Measurements from ENCODE around the gene SNRNP27.

The SNRNP27 gene

DNA sequence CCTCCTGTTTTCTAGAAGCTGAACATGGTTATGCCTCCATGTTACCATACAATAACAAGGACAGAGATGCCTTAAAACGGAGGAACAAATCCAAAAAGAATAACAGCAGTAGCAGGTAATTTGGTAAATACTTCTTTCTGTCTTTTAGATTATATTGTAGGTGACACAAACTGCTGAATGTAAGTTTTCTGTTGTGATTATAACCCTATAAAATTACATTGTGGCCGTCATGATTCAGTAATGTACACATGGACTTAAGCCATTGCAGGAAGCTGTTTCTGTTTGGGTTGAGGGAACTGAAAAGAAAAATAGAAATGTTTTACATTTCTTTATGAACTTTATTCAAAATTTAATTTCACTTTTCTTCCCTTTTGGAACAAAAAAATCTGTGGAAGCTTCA is 22.4 kb downstream of the SNRNP27 start:
- DNase-seq (ENCODE audit: low spot score) = no peak

- peak; percentile 64 for DNase-seq (ENCODE audit: low spot score)
These were observed 24.1 kb downstream of the SNRNP27 start for GRCh38 chr2:69917852-69918251.

- no peak for DNase-seq (ENCODE audit: low spot score)
These were observed 24.6 kb downstream of the SNRNP27 start for GRCh38 chr2:69918401-69918800.

- DNase-seq (ENCODE audit: low spot score) = no peak
These were observed 29.4 kb downstream of the SNRNP27 start for GRCh38 chr2:69923116-69923515.

DNA sequence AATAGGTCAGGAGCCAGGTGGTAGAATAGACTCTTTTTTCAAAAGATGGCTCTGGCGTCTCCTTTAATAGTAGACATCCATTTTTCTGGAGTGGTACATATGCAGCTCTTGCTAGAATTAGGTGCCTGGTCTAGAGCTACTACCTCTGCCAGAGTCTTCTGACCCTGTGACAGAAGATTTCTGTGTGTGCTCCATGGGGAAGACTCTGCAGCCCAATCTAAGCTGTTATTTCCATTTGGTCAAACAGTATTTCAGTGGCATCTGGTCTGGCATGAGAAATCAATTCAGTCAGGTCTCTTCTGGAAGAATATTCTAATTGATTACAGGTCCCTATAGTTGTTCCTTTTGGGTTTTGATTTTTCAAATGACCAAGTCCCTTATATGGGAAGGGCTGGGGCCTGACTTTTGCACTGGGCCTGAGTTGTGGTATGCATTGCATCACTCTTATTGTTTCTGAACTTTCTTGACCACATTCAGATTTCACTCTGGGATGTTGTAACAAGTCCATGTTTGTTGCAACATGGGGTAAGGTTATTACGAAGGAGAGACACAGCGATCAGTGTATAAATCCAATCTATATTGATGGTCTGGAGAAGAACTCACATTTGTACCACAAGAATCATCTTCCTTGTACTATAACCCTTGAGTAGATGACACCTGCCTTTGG is 33.2 kb downstream of the SNRNP27 start:
- DNase-seq (ENCODE audit: low spot score) = no peak

GRCh38 chr2:69931832-69932595 is 38.3 kb downstream of the SNRNP27 start:
- no peak for DNase-seq (ENCODE audit: low spot score)

DNA sequence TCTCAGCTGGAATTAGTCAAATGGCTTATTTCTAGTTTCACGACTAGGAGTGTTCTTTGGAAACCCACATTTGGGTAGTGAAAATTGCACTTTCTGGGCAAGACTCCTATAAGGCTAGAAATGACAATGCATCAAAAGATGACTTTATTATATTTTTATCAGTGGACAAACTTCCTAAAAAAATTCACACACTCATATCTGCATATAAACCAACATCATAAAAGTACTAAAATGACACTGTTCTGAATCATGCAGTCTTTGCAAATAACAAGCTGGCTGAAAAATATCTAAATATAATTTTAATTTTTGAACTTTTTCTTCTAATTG is 38.8 kb downstream of the SNRNP27 start:
- no peak for DNase-seq (ENCODE audit: low spot score)

GRCh38 chr2:69933254-69933828 is 39.6 kb downstream of the SNRNP27 start:
- no peak for DNase-seq (ENCODE audit: low spot score)

GRCh38 chr2:69933839-69934613 is 40.3 kb downstream of the SNRNP27 start:
- peak; percentile 85 for DNase-seq (ENCODE audit: low spot score)

GRCh38 chr2:69934614-69934908 is 40.8 kb downstream of the SNRNP27 start:
- no peak for DNase-seq (ENCODE audit: low spot score)

- no peak for DNase-seq (ENCODE audit: low spot score)
These were observed 41.3 kb downstream of the SNRNP27 start for GRCh38 chr2:69935011-69935410.

GRCh38 chr2:69936906-69937305 is 43.1 kb downstream of the SNRNP27 start:
- DNase-seq (ENCODE audit: low spot score) = no peak

DNA sequence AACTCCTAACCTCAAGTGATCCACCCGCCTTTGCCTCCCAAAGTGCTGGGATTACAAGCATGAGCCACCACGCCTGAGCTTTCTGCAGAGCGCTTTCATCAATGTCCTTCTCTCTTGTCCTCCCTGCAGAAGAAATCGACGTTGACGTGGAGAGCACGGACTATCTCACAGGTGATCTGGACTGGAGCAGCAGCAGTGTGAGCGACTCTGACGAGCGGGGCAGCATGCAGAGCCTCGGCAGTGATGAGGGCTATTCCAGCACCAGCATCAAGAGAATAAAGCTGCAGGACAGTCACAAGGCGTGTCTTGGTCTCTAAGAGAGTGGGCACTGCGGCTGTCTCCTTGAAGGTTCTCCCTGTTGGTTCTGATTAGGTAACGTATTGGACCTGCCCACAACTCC is 44.2 kb downstream of the SNRNP27 start:
- no peak for DNase-seq (ENCODE audit: low spot score)

DNA sequence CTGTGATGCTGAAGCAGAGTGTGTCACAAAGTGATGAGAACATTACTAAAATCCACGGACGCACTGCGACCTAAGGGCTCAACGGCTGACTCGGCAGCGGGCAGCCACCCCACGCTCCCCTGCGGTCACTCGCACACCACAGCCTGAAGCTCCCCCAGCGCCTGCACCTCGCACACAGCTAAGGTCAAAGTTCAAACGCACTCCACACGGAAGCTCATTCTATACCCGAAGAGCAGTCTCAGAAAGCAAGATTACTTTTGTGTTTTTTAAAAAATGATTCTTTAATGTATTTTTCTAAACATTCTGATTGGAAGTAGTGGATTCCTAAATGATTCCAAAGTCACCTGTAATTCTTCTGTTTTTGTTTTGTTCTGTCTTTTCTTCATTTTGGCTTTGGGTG is 46.0 kb downstream of the SNRNP27 start:
- no peak for DNase-seq (ENCODE audit: low spot score)

DNA sequence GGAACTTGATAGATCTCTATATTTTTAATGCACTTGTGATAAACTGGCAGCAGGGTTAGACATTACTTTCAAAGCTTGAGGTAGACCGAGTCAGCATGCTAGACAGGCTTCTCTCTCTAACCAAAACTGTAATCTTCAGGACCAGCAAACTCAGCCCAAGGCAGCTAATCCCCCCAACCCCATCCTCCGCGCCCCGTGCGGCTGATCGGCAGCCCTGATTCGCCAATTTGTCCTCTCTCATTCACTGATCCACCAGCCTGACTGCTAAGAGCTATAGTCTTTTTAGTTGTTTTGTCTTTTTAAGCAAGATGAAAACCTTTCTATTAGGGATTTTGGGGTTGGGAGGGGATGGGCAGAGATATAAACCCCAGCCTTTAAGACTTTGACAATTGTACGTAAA is 46.9 kb downstream of the SNRNP27 start:
- DNase-seq (ENCODE audit: low spot score) = no peak

DNA sequence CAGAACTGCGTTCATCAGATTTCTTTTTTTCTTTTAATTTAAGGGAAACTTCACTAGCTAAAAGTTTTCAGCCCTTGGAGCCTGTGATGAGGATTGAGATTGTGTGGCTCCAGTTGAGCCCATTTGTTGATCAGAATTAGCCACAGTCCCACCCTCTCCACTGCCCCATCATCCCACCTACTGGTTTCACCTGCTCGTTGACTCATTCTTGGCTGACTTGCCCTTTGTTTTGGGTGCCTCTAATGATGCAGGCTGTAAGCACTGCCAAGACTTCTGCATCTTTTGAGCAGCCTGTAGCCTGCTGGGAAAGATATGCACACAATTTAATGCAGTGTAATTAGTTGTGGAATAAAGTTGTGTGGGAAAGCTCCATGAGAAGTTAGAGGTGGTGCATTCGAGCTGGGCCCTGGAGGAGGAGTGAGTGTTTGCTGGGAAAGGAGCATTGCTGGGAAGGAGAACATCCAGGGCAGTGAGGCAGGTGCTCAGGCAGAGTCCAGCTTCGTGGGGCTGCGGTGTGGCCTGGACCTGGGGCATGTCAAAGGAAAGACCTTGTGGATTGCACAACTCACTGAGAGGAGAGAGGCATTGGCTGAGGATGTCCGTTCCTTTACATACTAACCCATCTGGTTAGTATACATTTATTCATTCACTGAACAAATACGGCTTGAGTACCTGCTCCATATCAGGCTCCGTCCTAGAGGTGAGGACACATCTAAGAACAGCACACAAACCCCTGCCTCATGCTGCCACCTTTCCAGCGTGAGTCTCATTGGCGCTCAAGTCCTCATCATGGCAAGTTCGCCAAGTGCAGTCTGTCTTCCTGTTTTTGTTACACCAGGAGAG is 49.5 kb downstream of the SNRNP27 start:
- no peak for DNase-seq (ENCODE audit: low spot score)

DNA sequence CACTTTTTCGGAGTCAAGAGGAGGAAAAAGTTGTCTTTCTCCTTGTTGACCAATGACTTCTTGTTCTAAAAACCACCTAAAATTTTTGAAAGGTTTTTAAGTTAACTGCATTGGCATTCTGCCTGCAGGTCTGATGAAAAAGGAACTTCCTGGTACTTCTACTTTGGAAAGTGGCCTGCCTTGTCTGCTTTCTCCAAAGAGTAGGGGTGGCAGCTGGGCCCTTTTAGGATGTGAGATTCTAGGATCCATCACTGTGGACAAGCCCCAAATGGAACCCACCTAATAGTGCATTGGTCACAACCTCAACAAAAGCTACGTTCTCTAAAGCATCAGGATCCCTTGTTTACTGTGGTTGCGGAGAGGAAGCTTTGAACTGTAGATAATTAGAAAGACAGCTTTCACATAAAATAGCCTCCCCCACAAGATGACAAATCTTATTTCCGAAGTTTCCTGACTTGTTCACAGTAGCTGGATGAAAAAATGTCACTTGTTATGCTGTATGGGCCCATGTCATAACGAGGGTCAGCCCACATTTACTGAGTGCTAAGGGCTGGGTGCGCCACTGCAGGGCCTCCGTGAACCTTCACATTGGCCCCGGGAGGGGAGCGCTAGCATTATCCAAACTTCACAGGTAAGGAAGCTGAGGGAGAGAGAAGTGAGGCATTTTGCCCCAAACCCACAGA is 50.2 kb downstream of the SNRNP27 start:
- DNase-seq (ENCODE audit: low spot score) = no peak

DNA sequence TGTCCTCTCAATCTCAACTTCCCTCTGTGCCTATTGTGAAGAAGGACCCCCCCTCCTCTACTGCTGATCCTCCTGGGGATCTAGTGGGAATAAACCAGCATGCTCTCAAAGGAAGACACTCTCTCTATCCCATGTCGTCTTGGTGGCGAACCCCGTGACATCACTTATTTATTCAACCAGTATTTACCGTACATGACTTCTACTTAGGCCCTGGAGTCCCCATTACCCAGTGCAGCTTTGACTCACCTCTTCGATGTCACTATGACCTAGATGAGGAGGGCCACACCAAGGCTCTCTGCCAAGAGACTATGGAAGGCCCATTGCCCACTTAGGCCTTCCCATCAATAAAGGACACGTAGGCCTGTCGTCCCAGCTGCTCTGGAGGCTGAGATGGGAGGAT is 51.0 kb downstream of the SNRNP27 start:
- no peak for DNase-seq (ENCODE audit: low spot score)

DNA sequence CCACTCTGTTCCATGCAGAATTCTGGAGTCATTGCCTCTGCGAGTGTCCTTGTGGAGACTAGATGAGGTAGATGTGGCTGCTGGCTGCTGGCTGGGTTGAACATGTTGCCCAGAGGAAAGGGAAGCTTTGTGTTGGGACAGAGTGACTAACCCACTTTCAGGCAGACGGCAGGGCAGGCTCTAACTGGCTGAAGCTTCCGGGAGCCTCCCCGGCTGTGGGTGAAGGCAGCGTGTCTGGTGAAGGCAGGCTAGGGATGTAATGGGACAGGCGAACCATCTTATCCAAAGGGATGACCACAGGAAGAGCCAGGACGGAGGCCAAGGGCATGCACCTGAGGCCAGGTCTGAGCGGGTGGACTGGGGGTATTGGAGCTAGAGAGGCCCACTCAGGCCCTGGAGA is 51.7 kb downstream of the SNRNP27 start:
- DNase-seq (ENCODE audit: low spot score) = no peak

DNA sequence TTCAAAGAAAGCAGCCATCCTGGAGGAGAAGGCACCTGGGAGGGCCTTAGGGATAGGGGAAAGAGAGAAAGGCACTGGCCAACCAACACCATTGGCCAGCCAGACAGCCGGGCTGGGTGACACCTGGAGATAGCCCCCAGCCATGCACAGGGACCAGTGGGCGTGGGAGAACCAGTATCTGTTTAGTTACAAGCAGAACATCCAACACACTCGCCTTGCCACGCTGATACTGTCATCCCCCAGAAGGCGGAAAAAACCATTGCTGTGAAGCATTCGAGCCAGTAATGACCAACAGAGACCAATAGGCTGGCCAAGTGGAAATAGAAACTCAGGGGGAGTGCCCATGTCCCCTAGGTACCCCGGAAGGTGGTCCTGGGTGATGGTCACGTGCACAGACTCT is 52.2 kb downstream of the SNRNP27 start:
- DNase-seq (ENCODE audit: low spot score) = no peak

All from hepatic stellate cell (primary cell).